Hematopoietic multipotent progenitor cell treated with erythropoietin and hydrocortisone succinate and interleukin-3 and kit ligand, for 17 days (in vitro differentiated cells): Measurements from ENCODE around the gene BCL7B.
"Not testable (repeated sequence)": the region's sequence is repeated elsewhere in the genome, so short reads cannot be mapped to it uniquely, and the experiment has no call there.

Source experiments
- DNase-seq: peaks from one replicate; pipeline ENCODE4 v3.0.0-alpha.2; 2015; ENCODE audit warnings: low spot score

Gene BCL7B

GRCh38 chr7:73496626-73497025, 60.9 kb downstream of the BCL7B start:
- no peak for DNase-seq

DNA sequence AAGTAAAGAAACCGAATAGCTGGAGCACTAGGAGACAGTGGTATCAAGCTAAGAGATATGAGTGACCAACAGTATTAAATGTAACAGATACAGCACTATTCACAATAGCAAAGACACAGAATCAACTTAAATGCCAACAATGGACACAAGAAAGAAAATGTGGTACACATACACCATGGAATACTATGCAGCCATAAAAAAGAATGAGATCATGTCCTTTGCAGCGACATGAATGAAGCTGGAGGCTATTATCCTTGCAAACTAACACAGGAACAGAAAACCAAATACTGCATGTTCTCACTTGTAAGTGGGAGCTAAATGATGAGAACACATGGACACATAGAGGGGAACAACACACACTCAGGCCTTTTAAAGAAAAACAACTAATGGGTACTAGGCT, 62.0 kb downstream of the BCL7B start:
- DNase-seq: not testable (repeated sequence)

GRCh38 chr7:73489976-73490375, 67.5 kb downstream of the BCL7B start:
- DNase-seq: no peak

- no peak for DNase-seq
These were observed 70.0 kb downstream of the BCL7B start for GRCh38 chr7:73487486-73487885.
